ENCODE measurements around the gene MRPL1.

Gene MRPL1

GRCh38 chr4:77862478-77863216, at the start of gene MRPL1:
Gene MRPL1, plus strand, starts transcription at chr4:77862830. Its CDS starts 19 bp downstream, at chr4:77862849.
- peak; percentile 96 for DNase-seq

- DNase-seq = no peak
Measured at GRCh38 chr4:77815636-77816035, 47.0 kb upstream of the MRPL1 start.

- DNase-seq = no peak
Measured at GRCh38 chr4:77816546-77816945, 46.1 kb upstream of the MRPL1 start.

GRCh38 chr4:77817304-77818072, 45.1 kb upstream of the MRPL1 start:
- DNase-seq = peak; percentile 24

GRCh38 chr4:77818073-77818601, 44.5 kb upstream of the MRPL1 start:
- peak; percentile 82 for DNase-seq

GRCh38 chr4:77818602-77819403, 43.8 kb upstream of the MRPL1 start, which contains the start of gene CNOT6L:
Gene CNOT6L, minus strand, starts transcription at chr4:77819368. Its CDS starts 60 bp downstream, at chr4:77819308.
- peak; percentile 85 for DNase-seq

GRCh38 chr4:77819404-77819842, 43.2 kb upstream of the MRPL1 start:
- no peak for DNase-seq

- peak; percentile 91 for DNase-seq
Measured at GRCh38 chr4:77819843-77820648, 42.6 kb upstream of the MRPL1 start.

- peak; percentile 14 for DNase-seq
Measured at GRCh38 chr4:77820649-77821561, 41.7 kb upstream of the MRPL1 start.

GRCh38 chr4:77821775-77822174, 40.9 kb upstream of the MRPL1 start:
- no peak for DNase-seq

GRCh38 chr4:77826275-77826674, 36.4 kb upstream of the MRPL1 start:
- no peak for DNase-seq

GRCh38 chr4:77827343-77827742, 35.3 kb upstream of the MRPL1 start:
- no peak for DNase-seq

GRCh38 chr4:77833126-77833724, 29.4 kb upstream of the MRPL1 start:
- DNase-seq = no peak

GRCh38 chr4:77834403-77834802, 28.2 kb upstream of the MRPL1 start:
- DNase-seq = no peak

GRCh38 chr4:77843628-77844027, 19.0 kb upstream of the MRPL1 start:
- DNase-seq = no peak

- DNase-seq = no peak
Measured at GRCh38 chr4:77844363-77844762, 18.3 kb upstream of the MRPL1 start.

GRCh38 chr4:77845400-77845799, 17.2 kb upstream of the MRPL1 start:
- no peak for DNase-seq

- DNase-seq = no peak
Measured at GRCh38 chr4:77845929-77846328, 16.7 kb upstream of the MRPL1 start.

- DNase-seq = no peak
Measured at GRCh38 chr4:77848508-77848907, 14.1 kb upstream of the MRPL1 start.

- peak; percentile 80 for DNase-seq
Measured at GRCh38 chr4:77849278-77849965, 13.2 kb upstream of the MRPL1 start.

All from DMS53 (cell line).